Measurements from ENCODE around the gene EED.
"Not testable (repeated sequence)": the region's sequence is repeated elsewhere in the genome, so short reads cannot be mapped to it uniquely, and the experiment has no call there.

Gene EED

DNA sequence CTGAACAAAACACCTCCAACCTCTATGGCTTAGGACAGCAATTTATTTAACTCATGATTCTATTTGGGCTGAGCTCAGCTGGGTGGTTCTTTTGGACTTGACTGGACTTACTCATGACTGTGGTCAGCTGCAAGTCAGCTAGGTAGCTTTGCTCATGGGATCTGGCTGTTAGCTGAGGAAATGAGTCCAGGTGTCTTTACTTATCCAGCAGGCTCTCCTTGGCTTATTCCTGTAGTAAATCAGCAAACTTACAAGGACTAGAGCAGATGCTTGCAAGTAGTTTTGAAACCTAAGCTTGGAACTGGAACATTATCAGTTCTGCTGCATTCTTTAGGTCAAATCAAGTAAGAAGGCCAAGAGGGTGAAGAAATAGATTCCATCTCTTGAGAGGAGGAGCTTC is 49.5 kb downstream of the EED start:
- no peak for DNase-seq (ENCODE audit: extremely low read depth, low read depth)
- TF ChIP-seq, protein P1, sequence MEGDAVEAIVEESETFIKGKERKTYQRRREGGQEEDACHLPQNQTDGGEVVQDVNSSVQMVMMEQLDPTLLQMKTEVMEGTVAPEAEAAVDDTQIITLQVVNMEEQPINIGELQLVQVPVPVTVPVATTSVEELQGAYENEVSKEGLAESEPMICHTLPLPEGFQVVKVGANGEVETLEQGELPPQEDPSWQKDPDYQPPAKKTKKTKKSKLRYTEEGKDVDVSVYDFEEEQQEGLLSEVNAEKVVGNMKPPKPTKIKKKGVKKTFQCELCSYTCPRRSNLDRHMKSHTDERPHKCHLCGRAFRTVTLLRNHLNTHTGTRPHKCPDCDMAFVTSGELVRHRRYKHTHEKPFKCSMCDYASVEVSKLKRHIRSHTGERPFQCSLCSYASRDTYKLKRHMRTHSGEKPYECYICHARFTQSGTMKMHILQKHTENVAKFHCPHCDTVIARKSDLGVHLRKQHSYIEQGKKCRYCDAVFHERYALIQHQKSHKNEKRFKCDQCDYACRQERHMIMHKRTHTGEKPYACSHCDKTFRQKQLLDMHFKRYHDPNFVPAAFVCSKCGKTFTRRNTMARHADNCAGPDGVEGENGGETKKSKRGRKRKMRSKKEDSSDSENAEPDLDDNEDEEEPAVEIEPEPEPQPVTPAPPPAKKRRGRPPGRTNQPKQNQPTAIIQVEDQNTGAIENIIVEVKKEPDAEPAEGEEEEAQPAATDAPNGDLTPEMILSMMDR (IDR thresholded peaks at IDR 0.05; ENCODE audit: low read depth, low read length), result no peak

DNA sequence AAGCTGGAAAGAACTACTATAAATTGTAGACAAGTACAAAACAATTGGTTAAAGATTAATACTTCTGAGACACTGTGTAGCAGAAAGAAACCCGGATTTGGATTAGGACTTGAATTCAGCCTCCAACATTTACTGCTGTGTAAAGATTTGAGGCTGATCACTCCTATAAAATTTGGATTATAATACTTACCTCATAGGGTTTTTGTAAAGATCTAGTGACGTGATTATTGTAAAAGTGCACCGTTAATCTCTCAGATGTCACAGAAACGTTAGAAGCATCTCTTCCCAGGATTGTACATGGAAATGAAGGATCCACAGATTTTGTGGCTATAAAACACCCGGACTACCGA is 57.2 kb downstream of the EED start:
- DNase-seq (ENCODE audit: extremely low read depth, low read depth), result no peak
- TF ChIP-seq, protein P1 (IDR thresholded peaks at IDR 0.05; ENCODE audit: low read depth, low read length), result no peak

DNA sequence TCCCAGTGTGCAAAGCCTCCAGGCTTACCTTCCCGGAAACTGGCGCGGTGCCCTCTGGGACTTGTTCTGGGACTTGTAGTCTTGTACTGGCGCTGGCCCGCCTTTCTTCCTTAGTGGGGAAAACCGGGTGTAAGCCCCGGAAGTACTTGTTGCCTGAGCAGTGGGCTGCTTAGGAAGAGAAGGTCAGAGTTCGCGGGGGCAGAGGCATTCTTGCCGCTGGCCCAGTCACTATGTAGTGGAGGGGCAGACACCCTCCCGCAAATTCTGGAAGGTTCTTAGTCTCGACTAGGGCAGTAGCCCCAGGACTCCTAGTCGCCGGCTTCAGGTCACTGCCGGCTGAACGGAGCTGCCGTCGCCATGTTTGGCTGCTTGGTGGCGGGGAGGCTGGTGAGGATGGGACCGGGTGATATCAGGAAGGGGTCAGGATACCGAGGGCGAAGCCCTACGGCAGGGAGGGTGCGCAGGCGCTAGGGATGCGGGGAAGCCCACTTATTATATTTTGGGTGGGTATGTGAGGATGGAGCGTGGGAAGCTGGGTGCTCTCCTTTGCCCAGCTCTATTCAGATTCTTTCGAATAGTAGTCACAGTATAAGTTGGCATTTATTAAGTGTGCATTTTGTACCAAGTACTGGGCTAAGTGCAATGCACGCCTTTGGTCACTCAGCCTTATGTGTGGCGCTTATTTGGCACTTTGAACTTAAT is 57.7 kb downstream of the EED start, which contains the start of gene HIKESHI:
Gene HIKESHI (plus strand): TSS at position 149 of the 702 bp plus-strand sequence. CDS start 209 bp downstream, at position 358.
- DNase-seq (ENCODE audit: extremely low read depth, low read depth), result peak; percentile 93
- TF ChIP-seq, protein P1 (IDR thresholded peaks at IDR 0.05; ENCODE audit: low read depth, low read length), result no peak

DNA sequence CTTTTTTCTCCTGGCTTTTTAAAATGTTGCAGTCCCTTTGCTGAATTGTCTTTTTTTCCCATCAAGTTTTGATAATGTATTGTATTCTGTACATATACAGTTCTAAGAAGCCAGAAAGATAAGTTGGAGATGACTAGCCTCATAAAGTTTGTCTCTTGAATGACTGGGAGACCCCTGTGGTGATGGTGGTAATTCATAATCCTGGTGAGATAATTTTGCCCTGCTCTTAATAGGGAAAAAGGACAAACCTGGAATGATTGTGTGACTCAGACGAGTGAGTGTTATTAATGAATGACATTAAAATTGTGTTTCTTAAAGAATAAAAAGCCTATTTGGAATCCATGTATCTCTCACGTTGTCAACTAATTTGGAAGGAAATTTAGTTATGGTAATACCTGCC is 58.7 kb downstream of the EED start:
- TF ChIP-seq, protein P1 (IDR thresholded peaks at IDR 0.05; ENCODE audit: low read depth, low read length), result no peak
- DNase-seq (ENCODE audit: extremely low read depth, low read depth), result no peak

DNA sequence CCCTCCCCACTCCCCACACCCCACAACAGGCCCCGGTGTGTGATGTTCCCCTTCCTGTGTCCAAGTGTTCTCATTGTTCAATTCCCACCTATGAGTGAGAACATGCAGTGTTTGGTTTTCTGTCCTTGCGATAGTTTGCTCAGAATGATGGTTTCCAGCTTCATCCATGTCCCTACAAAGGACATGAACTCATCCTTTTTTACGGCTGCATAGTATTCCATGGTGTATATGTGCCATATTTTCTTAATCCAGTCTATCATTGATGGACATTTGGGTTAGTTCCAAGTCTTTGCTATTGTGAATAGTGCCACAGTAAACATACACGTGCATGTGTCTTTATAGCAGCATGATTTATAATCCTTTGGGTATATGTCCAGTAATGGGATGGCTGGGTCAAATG is 64.2 kb downstream of the EED start:
- DNase-seq (ENCODE audit: extremely low read depth, low read depth), result not testable (repeated sequence)

DNA sequence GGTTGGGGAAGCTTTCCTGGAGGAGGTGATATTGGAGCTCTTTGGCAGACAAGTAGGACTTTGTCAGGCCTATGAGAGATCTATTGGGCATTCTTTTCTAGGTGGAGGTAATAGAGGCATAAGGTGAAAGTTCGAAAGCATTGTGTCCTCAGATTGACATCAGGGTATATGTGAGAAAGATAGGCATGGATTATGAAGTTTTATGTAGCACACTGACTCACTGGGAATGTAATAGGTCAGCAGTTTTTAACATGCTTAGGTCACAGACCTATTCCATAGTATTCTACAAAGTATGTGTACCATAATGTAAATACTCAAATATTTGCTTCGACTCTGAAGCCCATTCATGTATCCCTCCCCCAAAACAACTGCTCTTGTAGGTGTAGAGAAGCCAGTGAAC is 69.2 kb downstream of the EED start:
- no peak for DNase-seq (ENCODE audit: extremely low read depth, low read depth)
- TF ChIP-seq, protein P1 (IDR thresholded peaks at IDR 0.05; ENCODE audit: low read depth, low read length), result no peak

DNA sequence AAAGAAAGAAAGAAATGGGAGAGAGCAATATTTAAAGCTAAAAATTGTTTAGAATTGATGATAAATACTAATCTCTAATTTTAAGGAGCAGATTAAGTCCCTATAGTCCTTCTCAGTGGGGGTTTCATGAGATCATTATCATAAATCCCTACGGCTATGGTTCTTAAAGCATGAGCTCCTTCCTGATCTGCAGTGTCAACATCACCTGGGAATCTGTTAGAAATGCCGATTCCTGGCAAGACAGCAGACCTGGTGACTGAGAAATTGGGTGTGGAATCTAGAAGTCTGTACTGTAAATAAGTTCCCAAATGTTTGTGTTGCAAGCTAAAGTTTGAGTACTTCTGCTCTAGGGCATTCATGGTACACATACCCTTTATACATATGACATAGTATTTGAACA is 70.1 kb downstream of the EED start:
- TF ChIP-seq, protein P1 (IDR thresholded peaks at IDR 0.05; ENCODE audit: low read depth, low read length), result no peak
- DNase-seq (ENCODE audit: extremely low read depth, low read depth), result no peak
